SH-SY5Y (cell line): Measurements from ENCODE around the gene SHB.

Source experiments
- GATA2 ChIP-seq: IDR thresholded peaks from 2 replicates; pipeline ENCODE4 v1.6.1; 2011; ENCODE audit warnings: mild to moderate bottlenecking, low read depth, low read length
- GATA3 ChIP-seq: IDR thresholded peaks from 2 replicates; pipeline ENCODE4 v1.6.1; 2011; ENCODE audit warnings: low read depth, mild to moderate bottlenecking, low read length, moderate library complexity

DNA sequence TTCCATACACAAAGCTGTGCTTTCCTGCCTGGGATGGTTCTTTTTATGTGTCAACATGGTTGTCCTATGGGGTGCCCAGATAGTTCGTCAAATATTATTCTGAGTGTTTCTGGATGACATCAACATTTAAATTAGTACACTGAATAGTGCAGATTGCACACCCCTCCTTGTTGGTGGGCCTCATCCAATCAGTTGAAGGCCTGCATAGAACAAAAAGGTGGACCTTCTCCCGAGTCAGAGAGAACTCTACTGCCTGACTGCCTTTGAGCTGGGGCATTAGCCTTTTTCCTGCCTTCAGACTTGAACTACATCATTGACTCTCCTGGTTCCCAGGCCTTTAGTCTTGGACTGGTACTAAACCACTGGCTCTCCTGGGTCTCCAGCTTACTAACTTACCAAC is 80.4 kb downstream of the SHB start:
- TF ChIP-seq GATA3, result no peak
- TF ChIP-seq GATA2, result no peak
